GM19372 (cell line): ENCODE data around the gene RRH.
"Not testable (repeated sequence)": the region's sequence is repeated elsewhere in the genome, so short reads cannot be mapped to it uniquely, and the experiment has no call there.

Experiments
- ATAC-seq: cut with Tn5 transposase; IDR thresholded peaks from one replicate; pipeline ENCODE4 v1.9.1; 2021; ENCODE audit warnings: mild to moderate bottlenecking, low read depth, moderate library complexity; ENCODE audit not compliant: unreplicated experiment

Gene RRH, protein sequence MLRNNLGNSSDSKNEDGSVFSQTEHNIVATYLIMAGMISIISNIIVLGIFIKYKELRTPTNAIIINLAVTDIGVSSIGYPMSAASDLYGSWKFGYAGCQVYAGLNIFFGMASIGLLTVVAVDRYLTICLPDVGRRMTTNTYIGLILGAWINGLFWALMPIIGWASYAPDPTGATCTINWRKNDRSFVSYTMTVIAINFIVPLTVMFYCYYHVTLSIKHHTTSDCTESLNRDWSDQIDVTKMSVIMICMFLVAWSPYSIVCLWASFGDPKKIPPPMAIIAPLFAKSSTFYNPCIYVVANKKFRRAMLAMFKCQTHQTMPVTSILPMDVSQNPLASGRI

GRCh38 chr4:109827672-109828071, at the start of gene RRH:
RRH (plus strand) TSS chr4:109827972; CDS start chr4:109828028, 56 bp downstream.
- ATAC-seq, result no peak

DNA sequence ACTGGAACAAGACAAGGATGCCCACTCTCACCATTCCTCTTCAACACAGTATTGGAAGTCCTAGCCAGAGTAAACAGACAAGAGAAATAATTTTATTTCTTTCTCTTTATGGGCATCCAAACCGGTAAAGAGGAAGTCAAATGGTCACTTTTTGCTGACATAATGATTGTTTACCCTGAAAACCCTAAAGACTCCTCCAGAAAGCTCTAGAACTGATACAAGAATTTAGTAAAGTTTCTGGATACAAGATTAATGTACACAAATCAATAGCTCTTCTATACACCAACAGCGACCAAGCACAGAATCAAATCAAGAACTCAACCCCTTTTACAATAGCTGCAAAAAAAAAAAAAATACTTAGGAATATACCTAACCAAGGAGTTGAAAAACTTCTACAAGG, 45.7 kb upstream of the RRH start:
- not testable (repeated sequence) for ATAC-seq

DNA sequence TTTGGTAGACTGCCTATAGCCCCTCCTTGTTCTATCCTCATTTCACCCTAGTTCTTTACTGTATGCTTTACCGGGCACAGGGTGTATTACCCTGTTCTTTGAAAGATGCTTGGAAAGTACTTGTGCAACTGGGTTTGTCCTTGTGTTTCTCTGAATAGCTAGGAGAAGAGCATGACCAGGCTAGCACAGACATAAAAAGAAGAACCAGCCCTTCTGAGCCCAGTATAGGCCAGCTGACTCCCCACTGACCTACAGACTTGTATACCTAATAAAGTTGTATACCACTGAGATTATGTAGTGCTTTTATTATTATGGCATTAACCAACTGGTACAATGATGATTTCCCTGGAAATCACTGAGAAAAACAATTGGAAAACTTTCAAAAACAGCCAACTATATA, 40.9 kb upstream of the RRH start:
- no peak for ATAC-seq

DNA sequence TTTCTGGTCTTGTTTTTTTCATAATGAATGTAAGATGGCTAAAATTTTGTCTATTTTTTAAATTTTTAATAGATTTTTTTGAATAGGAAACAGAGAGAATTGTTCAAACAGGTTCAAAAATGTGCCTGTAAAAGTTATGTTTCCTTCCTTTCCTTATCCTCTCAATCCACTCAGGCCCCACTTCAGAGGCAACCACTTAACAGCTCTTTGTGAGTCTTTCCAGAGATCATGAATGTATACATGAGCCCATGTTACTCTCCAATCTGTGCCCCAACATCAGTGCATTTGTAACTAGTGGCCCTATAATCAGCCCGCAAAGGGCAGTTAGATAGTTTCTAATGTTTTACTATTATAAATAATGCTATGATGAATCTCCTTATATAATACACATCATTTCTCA, 40.0 kb upstream of the RRH start:
- ATAC-seq, result no peak

DNA sequence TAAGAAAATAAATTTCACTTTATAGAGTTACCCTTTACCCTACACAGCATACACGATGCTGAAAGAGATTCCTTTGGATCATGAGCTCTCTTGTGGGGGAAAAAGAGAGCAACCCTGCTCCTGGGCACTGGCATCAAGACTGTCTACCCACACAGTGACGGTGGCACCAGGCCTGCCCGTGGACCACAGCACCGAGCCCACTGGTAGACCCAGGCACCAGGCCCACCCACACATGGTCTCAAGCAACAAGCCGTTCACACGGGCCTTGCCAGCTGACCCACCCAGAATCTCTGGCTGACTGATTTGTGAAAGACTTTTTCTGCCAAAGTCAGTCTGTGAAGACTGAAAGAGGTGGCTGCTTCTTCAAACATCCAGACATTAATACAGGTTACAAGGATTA, 32.7 kb upstream of the RRH start:
- no peak for ATAC-seq

GRCh38 chr4:109798866-109799265, 28.9 kb upstream of the RRH start:
- ATAC-seq, result no peak

DNA sequence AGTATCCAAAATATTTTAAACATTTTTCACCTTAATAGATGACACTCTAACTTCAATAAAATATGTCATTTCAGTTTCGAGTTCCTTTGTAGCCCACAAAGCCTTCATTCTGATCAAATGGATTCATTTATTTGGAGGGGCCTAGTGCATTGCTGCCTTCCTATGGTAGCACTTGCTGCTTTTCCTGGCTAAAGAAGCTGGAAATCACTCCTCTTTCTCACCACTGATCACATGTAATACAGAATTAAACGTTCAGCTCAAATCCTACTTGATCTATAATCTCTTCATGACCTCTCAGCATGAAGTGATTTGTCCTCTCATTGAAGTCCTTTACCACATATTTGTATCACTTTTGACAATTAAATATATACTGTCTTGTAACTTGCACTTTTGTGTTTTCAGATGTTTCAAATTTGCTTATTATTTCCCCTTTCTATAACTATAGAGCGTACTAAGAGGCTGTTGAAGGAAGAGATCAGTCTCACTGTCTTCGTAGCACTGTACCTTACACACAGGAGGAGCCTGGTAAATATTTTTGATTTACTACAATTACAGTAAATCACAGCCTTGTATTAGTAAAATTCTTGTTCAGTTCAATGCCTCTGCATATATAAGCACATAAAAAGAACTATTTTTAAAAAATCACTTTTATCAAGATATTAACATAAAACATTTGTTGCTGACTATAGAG, 26.5 kb upstream of the RRH start:
- no peak for ATAC-seq

GRCh38 chr4:109801895-109802319, 25.9 kb upstream of the RRH start, which contains the start of gene CFI:
CFI (minus strand) TSS chr4:109801999; CDS start chr4:109801971, 28 bp downstream.
- ATAC-seq, result no peak

DNA sequence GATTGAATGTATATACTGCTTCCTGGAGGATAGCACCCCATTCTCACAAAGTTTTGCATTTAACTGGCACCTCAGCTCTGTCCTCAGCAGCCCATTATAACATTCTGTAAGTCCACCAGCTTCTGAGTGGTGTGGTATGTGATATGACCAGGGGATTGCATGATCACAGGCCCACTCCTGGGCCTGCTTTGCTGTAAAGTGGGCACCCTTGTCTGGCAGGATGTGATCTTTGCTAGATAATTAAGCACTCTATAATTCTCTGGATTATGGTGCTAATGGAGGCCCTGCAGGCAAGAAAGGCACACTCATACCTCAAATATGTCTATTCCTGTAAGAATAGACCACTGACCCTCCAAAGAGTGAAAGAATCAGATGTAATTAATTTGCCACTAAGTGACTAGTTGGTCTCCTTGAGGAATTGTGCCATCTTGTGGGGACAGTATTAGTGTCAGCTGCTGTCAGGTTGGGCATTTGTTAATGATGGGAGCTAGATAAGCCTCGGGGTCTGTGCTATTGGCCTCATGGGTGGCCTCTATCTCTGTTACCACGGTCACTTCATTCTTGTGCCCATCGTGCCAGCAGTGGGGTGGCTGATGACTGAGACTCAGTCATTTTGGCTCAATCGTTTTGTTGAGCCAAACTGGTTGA, 23.7 kb upstream of the RRH start:
- peak; percentile 65 for ATAC-seq

DNA sequence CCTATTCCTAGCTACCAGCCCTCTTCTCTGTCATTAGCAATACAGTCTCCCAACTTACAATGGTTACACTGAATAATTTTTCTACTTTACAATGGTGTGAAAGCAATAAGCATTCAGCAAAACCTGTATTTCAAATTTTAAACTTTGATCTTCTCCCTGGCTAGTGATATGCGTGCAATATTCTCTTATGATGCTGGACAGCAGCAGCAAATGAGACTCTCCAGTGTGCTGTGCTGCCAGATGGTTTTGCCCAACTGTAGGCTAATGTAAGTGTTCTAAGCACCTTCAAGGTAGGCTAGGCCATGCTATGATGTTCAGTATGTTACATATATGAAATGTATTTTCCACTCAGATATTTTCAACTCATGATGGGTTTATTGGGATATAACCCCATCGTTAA, 18.1 kb upstream of the RRH start:
- no peak for ATAC-seq

- no peak for ATAC-seq
These were observed 17.0 kb upstream of the RRH start for GRCh38 chr4:109810552-109811387.

GRCh38 chr4:109811707-109812106, 16.1 kb upstream of the RRH start:
- ATAC-seq, result no peak

DNA sequence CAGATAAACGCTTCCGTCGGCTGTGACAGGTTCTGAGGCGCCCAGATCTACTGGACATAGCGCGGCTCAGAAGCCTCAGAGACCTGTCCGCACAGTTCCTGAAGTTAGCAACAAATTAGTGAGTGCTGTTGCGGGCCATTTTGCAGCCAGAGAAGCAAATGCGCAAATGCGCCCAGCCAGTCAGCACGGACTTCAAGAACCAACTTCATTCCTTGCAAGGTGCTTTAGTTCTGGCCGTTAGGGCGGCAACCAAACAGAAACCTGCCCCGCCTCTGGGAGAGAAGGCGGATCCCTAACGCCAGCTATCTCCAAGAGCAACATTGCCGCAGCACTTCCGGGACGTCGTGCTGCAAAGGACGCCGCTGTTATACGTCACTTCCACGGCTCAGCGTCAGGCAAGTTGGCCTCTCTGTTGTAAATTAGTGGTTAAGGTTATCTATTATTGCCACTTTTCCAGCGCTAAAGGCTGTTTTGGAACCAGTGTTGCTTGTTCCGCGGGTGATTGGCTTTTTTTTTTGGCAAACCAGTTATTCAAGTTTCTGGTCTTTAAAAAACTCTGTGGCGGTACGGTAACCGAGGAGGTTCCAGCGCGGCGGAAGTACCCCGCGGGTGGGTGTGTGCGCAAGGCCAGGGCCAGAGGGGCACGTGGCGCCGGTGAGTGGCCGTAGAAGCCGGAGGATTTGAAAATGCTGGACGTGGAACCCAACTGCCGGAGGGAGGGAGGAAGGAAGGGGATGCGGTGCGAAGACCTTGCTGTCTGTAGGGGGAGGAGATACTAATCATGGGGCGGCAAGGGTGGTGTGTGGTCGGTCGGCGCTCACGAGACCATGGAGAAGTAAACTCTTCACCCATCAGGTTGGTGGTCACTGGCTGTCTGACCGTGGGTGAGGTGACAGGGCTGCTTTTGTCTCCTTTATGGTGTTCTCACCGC, 12.4 kb upstream of the RRH start, which contains the start of gene GAR1:
TSS of gene GAR1 (plus strand) at position 612 of the 931 bp plus-strand sequence. CDS start 403 bp downstream, outside the sequence.
- ATAC-seq, result peak; percentile 99

DNA sequence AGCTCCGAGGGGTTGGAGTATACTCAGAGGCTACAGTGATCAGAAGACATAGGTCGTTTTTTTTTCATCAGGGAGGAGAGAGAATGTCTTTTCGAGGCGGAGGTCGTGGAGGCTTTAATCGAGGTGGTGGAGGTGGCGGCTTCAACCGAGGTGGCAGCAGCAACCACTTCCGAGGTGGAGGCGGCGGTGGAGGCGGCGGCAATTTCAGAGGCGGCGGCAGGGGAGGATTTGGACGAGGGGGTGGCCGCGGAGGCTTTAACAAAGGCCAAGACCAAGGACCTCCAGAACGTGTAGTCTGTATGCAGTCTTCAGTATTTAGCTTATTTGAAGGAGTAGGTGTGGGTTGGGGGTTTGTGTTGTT, 11.7 kb upstream of the RRH start:
- no peak for ATAC-seq

DNA sequence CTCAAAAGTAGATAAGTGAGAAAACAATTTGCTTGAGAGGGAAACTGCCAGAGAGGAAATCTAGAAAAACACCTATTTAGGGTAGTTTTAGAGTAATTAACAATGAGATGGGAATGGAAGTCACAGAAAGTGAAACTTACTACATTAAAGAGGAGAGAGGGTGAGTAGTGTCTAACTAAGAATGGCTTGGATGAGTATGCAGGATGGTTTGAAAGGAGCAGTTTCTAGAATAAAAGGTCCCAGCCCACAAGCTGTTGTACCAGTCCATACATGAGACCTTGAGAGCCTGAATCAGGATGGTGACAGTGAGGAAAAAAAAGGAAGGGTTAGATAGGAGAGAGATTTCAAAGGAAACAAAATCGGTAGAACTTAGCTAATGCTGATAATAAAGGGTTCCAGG, 10.9 kb upstream of the RRH start:
- no peak for ATAC-seq

DNA sequence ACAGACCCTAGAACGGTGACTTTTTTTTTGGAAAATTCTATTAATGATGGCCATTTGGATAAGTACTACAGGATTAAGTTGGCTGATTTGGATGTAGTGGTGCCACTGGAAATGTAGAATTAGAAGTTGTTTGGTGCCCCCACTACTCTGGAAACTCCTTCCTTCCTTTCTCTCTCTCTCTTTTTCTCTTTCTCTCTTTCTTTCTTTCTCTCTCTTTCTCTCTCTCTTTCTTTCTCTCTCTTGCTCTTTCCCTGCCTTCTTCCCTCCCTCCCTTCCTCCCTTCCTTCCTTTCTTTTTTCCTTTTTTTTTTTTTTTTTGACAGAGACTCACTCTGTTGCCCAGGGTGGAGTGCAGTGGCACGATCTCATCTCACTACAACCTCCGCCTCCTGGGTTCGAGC, 9.5 kb upstream of the RRH start:
- ATAC-seq, result no peak

GRCh38 chr4:109820563-109820962, 7.2 kb upstream of the RRH start:
- no peak for ATAC-seq

- ATAC-seq, result no peak
These were observed 6.6 kb upstream of the RRH start for GRCh38 chr4:109821185-109821584.

DNA sequence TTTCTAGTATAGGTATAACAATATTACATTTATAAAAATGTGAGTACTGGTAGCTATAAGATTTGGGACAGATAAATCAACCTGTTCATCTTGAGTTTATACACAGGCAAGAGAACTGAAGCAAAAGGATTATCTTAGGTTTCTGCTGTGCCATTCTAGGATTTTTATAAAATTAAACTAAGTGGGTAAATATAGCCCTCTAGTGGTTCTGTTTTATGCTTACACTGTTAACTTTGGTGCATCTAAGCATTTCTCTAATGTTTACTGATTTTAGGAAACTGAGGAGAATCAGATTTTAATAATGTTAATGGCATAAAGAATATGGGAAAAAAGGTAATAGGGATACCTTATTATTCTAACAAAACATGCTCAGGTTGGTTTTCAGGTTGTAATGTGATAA, 1.1 kb upstream of the RRH start:
- peak; percentile 62 for ATAC-seq

- ATAC-seq, result no peak
These were observed 6.0 kb downstream of the RRH start for GRCh38 chr4:109833756-109834155.
